WTC11 (cell line): ENCODE measurements around the gene MAPK14. TPM values are rescaled to one million over a fixed set of nuclear protein-coding genes. Genes with fewer than 3 reads are reported as not detected.

Experiments used
- ATAC-seq: fragments of 200-7000 bp; cut with Tn5 transposase; 2 replicates; pipeline ENCODE4 v1.10.0; 2021; ENCODE audit warnings: mild to moderate bottlenecking, moderate library complexity
- CTCF ChIA-PET: fragments of 300-600 bp; sonication (Branson Sonifier 250); formaldehyde crosslinking; loops from one replicate; lab custom pipeline; 2021; ENCODE audit warnings: antibody characterized with exemption; lab: Charles Lee
- POLR2A ChIA-PET: fragments of 350-600 bp; sonication (Branson Sonifier 250); formaldehyde crosslinking; loops from one replicate; lab custom pipeline; 2021; ENCODE audit warnings: antibody characterized with exemption; lab: Charles Lee
- DNase-seq: peaks from one replicate; pipeline ENCODE4 v3.0.0; 2021; ENCODE audit warnings: low spot score
- H3K27ac Mint-ChIP-seq: 2 replicates; pipeline ENCODE4 v1.8.0; 2021; ENCODE audit warnings: mixed read lengths
- H3K27me3 Mint-ChIP-seq: 2 replicates; pipeline ENCODE4 v1.8.0; 2021; ENCODE audit warnings: low read depth, mild to moderate bottlenecking, moderate library complexity, mixed read lengths
- H3K36me3 Mint-ChIP-seq: 2 replicates; pipeline ENCODE4 v1.8.0; 2021; ENCODE audit warnings: mixed read lengths
- H3K4me1 Mint-ChIP-seq: 2 replicates; pipeline ENCODE4 v1.8.0; 2022; ENCODE audit warnings: mixed read lengths
- H3K4me3 Mint-ChIP-seq: 2 replicates; pipeline ENCODE4 v1.8.0; 2021; ENCODE audit warnings: mild to moderate bottlenecking, moderate library complexity, mixed read lengths
- H3K9me3 Mint-ChIP-seq: 2 replicates; pipeline ENCODE4 v1.8.0; 2021; ENCODE audit warnings: mixed read lengths
- CBFB ChIP-seq: sonication (generic); formaldehyde crosslinking; IDR thresholded peaks from 2 replicates; pipeline ENCODE4 v1.8.1; 2022; ENCODE audit warnings: mild to moderate bottlenecking, low read depth, missing genetic modification reagents
- E2F5 ChIP-seq: sonication (generic); formaldehyde crosslinking; IDR thresholded peaks from 2 replicates; pipeline ENCODE4 v1.8.1; 2022; ENCODE audit warnings: mild to moderate bottlenecking, moderate library complexity, missing genetic modification reagents
- ETV6 ChIP-seq: sonication (generic); formaldehyde crosslinking; IDR thresholded peaks from 2 replicates; pipeline ENCODE4 v1.8.1; 2022; ENCODE audit warnings: mild to moderate bottlenecking, missing genetic modification reagents
- FOXP1 ChIP-seq: sonication (generic); formaldehyde crosslinking; IDR thresholded peaks from 2 replicates; pipeline ENCODE4 v1.8.0; 2022; ENCODE audit warnings: missing genetic modification reagents, mild to moderate bottlenecking, moderate library complexity, borderline replicate concordance
- GABPB1 ChIP-seq: sonication (generic); formaldehyde crosslinking; IDR thresholded peaks from 2 replicates; pipeline ENCODE4 v1.8.1; 2023; ENCODE audit warnings: mild to moderate bottlenecking, missing genetic modification reagents
- GTF2I ChIP-seq: fragments of 250-450 bp; sonication (Bioruptor Pico); conservative IDR thresholded peaks from 2 replicates; pipeline ENCODE4 v1.4.0; 2021; ENCODE audit warnings: mild to moderate bottlenecking
- JUN ChIP-seq: sonication (generic); formaldehyde crosslinking; IDR thresholded peaks from 2 replicates; pipeline ENCODE4 v1.8.0; 2023; ENCODE audit warnings: mild to moderate bottlenecking, missing genetic modification reagents
- MLX ChIP-seq: sonication (generic); formaldehyde crosslinking; IDR thresholded peaks from 2 replicates; pipeline ENCODE4 v1.8.1; 2023; ENCODE audit warnings: mild to moderate bottlenecking, missing genetic modification reagents, moderate library complexity
- NFE2L1 ChIP-seq: sonication (generic); formaldehyde crosslinking; IDR thresholded peaks from 2 replicates; pipeline ENCODE4 v1.8.1; 2023; ENCODE audit warnings: missing genetic modification reagents
- NR1H2 ChIP-seq: sonication (generic); formaldehyde crosslinking; IDR thresholded peaks from 2 replicates; pipeline ENCODE4 v1.9.0; 2021; ENCODE audit warnings: mild to moderate bottlenecking, moderate library complexity, missing genetic modification reagents
- TEAD4 ChIP-seq: sonication (generic); formaldehyde crosslinking; IDR thresholded peaks from 2 replicates; pipeline ENCODE4 v1.8.0; 2022; ENCODE audit warnings: mild to moderate bottlenecking, missing genetic modification reagents
- ZNF281 ChIP-seq: sonication (generic); formaldehyde crosslinking; IDR thresholded peaks from 2 replicates; pipeline ENCODE4 v1.8.0; 2023; ENCODE audit warnings: mild to moderate bottlenecking, missing genetic modification reagents
- ZNF396 ChIP-seq: fragments of 250-450 bp; sonication (Bioruptor Pico); IDR thresholded peaks from 2 replicates; pipeline ENCODE4 v1.8.0; 2021; ENCODE audit warnings: mild to moderate bottlenecking, moderate library complexity, borderline replicate concordance
- total RNA-seq: library from RNA; stranded (reverse); gene quantifications from 3 replicates; pipeline ENCODE4 v1.2.3, GENCODE V29; 2021
- TF ChIP-seq, protein P1 (sequence below): fragments of 250-450 bp; sonication (Bioruptor Pico); IDR thresholded peaks from 2 replicates; pipeline ENCODE4 v1.9.0; 2021; ENCODE audit warnings: mild to moderate bottlenecking
- TF ChIP-seq, protein P2 (sequence below): sonication (generic); formaldehyde crosslinking; IDR thresholded peaks from 2 replicates; pipeline ENCODE4 v1.8.0; 2022; ENCODE audit warnings: mild to moderate bottlenecking, missing genetic modification reagents
- TF ChIP-seq, protein P3 (sequence below): sonication (generic); formaldehyde crosslinking; IDR thresholded peaks from 2 replicates; pipeline ENCODE4 v1.8.0; 2022; ENCODE audit warnings: mild to moderate bottlenecking, missing genetic modification reagents

The MAPK14 gene
- total RNA-seq, 1 experiment from 2014 or later: 34.0 TPM

GRCh38 chr6:36126553-36127458 is 99.2 kb downstream of the MAPK14 start:
- Mint-ChIP-seq H3K36me3 (no peaks in the 10 kb centered on the region), H3K4me3 (no peak overlapping the region), H3K4me1 (peaks cover 25% of the 10 kb centered on the region), H3K27ac (no peak overlapping the region), H3K27me3 (peaks cover 10% of the 10 kb centered on the region), H3K9me3 (no peaks in the 10 kb centered on the region)
- DNase-seq: no peak
- ChIA-PET CTCF (interaction anchor here (0.5 to 1.4 kb wide), 3 partner anchors 11 to 214 kb away, joined by 3 to 6 read pairs (median 4); no protein-coding TSS in a partner anchor), POLR2A (no interaction called here)
- TF ChIP-seq ZNF396 (CRISPR knock-in tag) (no peak), ZNF281 (CRISPR knock-in tag) (no peak), FOXP1 (no peak), NFE2L1 (CRISPR knock-in tag) (no peak), NR1H2 (no peak), TEAD4 (no peak), GTF2I (no peak), JUN (no peak), E2F5 (CRISPR knock-in tag) (no peak), ETV6 (CRISPR knock-in tag) (no peak)
- TF ChIP-seq, protein P1, sequence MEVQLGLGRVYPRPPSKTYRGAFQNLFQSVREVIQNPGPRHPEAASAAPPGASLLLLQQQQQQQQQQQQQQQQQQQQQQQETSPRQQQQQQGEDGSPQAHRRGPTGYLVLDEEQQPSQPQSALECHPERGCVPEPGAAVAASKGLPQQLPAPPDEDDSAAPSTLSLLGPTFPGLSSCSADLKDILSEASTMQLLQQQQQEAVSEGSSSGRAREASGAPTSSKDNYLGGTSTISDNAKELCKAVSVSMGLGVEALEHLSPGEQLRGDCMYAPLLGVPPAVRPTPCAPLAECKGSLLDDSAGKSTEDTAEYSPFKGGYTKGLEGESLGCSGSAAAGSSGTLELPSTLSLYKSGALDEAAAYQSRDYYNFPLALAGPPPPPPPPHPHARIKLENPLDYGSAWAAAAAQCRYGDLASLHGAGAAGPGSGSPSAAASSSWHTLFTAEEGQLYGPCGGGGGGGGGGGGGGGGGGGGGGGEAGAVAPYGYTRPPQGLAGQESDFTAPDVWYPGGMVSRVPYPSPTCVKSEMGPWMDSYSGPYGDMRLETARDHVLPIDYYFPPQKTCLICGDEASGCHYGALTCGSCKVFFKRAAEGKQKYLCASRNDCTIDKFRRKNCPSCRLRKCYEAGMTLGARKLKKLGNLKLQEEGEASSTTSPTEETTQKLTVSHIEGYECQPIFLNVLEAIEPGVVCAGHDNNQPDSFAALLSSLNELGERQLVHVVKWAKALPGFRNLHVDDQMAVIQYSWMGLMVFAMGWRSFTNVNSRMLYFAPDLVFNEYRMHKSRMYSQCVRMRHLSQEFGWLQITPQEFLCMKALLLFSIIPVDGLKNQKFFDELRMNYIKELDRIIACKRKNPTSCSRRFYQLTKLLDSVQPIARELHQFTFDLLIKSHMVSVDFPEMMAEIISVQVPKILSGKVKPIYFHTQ (CRISPR knock-in tag): no peak
- ATAC-seq: no peak

DNA sequence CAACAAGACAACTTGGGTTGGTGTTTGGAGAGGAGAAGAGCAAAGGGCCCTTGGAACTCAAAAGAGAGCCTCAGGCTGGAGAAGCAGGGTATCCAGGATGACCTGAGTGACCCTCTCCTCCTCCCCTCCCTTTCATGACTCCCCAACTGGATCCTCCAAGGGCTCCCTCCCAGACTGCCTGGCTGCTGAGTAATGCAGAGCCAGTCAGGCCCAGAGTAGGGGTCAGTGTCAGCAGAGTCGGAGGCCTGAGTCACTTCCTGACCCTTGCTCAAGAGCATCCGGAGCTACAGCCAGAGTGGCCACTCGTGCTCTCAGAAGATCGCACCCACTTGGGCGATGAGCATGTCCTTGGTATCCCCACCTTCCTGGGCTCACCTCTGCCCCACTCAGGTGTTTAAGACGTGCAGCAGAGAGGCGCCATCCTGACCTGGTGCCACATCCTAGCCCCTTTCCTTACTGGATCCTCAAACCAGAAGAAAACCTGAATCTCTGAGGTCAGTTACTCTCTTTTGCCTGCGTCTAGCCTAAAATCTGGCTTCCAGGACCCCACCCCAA is 99.9 kb downstream of the MAPK14 start:
- ATAC-seq: no peak
- Mint-ChIP-seq H3K36me3 (no peaks in the 10 kb centered on the region), H3K4me3 (no peak overlapping the region), H3K9me3 (no peaks in the 10 kb centered on the region), H3K27ac (no peak overlapping the region), H3K27me3 (peaks cover 10% of the 10 kb centered on the region), H3K4me1 (peaks cover 32% of the 10 kb centered on the region)
- POLR2A ChIA-PET: no interaction called here
- CTCF ChIA-PET: interaction anchor here (1.4 kb wide), 1 partner anchor 12 kb away, joined by 6 read pairs; no protein-coding TSS in a partner anchor
- no peak for DNase-seq
- TF ChIP-seq CBFB (CRISPR knock-in tag) (no peak), GABPB1 (peak; percentile 70; the same call in 1 of the 2 replicates), MLX (no peak)
- TF ChIP-seq, protein P2, sequence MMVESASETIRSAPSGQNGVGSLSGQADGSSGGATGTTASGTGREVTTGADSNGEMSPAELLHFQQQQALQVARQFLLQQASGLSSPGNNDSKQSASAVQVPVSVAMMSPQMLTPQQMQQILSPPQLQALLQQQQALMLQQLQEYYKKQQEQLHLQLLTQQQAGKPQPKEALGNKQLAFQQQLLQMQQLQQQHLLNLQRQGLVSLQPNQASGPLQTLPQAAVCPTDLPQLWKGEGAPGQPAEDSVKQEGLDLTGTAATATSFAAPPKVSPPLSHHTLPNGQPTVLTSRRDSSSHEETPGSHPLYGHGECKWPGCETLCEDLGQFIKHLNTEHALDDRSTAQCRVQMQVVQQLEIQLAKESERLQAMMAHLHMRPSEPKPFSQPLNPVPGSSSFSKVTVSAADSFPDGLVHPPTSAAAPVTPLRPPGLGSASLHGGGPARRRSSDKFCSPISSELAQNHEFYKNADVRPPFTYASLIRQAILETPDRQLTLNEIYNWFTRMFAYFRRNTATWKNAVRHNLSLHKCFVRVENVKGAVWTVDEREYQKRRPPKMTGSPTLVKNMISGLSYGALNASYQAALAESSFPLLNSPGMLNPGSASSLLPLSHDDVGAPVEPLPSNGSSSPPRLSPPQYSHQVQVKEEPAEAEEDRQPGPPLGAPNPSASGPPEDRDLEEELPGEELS (CRISPR knock-in tag): no peak
- TF ChIP-seq, protein P3, sequence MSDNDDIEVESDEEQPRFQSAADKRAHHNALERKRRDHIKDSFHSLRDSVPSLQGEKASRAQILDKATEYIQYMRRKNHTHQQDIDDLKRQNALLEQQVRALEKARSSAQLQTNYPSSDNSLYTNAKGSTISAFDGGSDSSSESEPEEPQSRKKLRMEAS (CRISPR knock-in tag): no peak
